Activated T-cell treated with anti-CD3 and anti-CD28 coated beads, Interleukin-2, amount 50 U/mL, for 24 hours (primary cell): ENCODE results near the gene FECH.

Experiments
- DNase-seq: peaks from one replicate; pipeline ENCODE4 v3.0.0-alpha.2; 2020
- H3K27ac Mint-ChIP-seq: 2 replicates; pipeline ENCODE4 v1.8.0; 2020; ENCODE audit warnings: mild to moderate bottlenecking, mixed read lengths
- H3K27me3 Mint-ChIP-seq: 2 replicates; pipeline ENCODE4 v1.8.0; 2020; ENCODE audit warnings: mixed read lengths
- H3K36me3 Mint-ChIP-seq: 2 replicates; pipeline ENCODE4 v1.8.0; 2020; ENCODE audit warnings: low read depth, mixed read lengths
- H3K4me1 Mint-ChIP-seq: 2 replicates; pipeline ENCODE4 v1.8.0; 2020; ENCODE audit warnings: low read depth, mixed read lengths
- H3K4me3 Mint-ChIP-seq: 2 replicates; pipeline ENCODE4 v1.8.0; 2020; ENCODE audit warnings: mild to moderate bottlenecking, moderate library complexity, mixed read lengths
- H3K9me3 Mint-ChIP-seq: 2 replicates; pipeline ENCODE4 v1.8.0; 2020; ENCODE audit warnings: mixed read lengths

FECH gene

GRCh38 chr18:57589161-57589560 lies 2.7 kb upstream of the FECH start:
- no peaks in the 10 kb centered on the region for H3K9me3 Mint-ChIP-seq
- no peak overlapping the region for H3K27ac Mint-ChIP-seq
- no peak overlapping the region for H3K4me3 Mint-ChIP-seq
- H3K36me3 Mint-ChIP-seq = peaks cover 9% of the 10 kb centered on the region
- no peak for DNase-seq
- no peaks in the 10 kb centered on the region for H3K27me3 Mint-ChIP-seq
- peaks cover 36% of the 10 kb centered on the region for H3K4me1 Mint-ChIP-seq

DNA sequence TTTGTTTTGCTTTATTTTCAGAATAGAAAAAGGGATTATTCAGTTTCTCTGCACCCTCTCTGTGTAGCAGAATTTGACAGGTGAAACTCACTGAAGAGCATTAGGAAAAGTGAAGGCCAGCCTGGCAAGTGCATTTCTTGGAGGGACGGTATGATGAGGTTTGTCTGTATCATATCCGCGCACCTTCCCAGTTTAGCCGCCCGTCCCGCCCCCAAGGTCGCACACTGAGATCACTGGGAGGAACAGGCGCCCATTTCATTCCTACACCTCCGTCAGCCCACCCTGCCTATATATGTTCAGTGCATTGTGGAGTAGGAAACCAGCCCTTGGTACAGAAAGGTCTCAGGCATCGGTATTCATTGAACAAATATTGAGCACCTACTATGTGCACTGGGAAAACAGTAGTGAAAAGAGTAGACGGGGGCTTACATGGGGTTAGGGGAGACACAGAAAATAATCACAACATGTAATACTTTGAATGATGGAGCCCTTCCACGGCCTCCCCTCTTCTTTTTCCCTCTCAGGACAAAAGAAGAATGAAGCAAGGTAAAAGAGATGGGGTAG lies 678 bp upstream of the FECH start:
- H3K27me3 Mint-ChIP-seq = no peaks in the 10 kb centered on the region
- H3K4me3 Mint-ChIP-seq = peak overlapping the region; percentile 85
- H3K4me1 Mint-ChIP-seq = peaks cover 27% of the 10 kb centered on the region
- DNase-seq = no peak
- peak overlapping the region; percentile 82 for H3K27ac Mint-ChIP-seq
- H3K36me3 Mint-ChIP-seq = peaks cover 9% of the 10 kb centered on the region
- H3K9me3 Mint-ChIP-seq = no peaks in the 10 kb centered on the region

DNA sequence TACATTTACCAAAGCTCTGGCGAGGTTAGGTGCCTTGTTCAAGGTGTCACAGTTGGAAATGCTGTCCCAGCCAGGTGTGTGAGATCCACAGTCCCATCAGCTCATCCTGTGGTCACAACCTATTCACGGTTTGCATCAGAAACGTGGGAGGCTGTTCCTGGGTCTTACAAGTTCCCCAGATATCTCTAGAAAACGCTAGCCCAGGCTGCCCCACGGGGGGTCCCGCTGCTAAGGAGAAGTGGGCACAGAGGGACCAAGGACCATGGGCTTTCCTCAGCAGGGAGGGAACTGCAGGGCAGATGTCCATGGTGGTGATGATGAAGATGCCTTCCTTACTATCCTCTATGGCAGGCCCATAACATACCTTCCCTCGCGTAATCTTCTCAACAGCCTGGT lies 649 bp downstream of the FECH start:
- H3K27ac Mint-ChIP-seq = peak overlapping the region; percentile 85
- peaks cover 18% of the 10 kb centered on the region for H3K36me3 Mint-ChIP-seq
- no peaks in the 10 kb centered on the region for H3K9me3 Mint-ChIP-seq
- no peaks in the 10 kb centered on the region for H3K27me3 Mint-ChIP-seq
- H3K4me1 Mint-ChIP-seq = peaks cover 33% of the 10 kb centered on the region
- no peak for DNase-seq
- H3K4me3 Mint-ChIP-seq = peak overlapping the region; percentile 85

GRCh38 chr18:57585421-57585820 lies 1.1 kb downstream of the FECH start:
- Mint-ChIP-seq H3K27ac (peak overlapping the region; percentile 85), H3K36me3 (peaks cover 21% of the 10 kb centered on the region), H3K27me3 (no peaks in the 10 kb centered on the region), H3K4me1 (peaks cover 36% of the 10 kb centered on the region), H3K4me3 (peak overlapping the region; percentile 85), H3K9me3 (no peaks in the 10 kb centered on the region)
- DNase-seq = no peak

DNA sequence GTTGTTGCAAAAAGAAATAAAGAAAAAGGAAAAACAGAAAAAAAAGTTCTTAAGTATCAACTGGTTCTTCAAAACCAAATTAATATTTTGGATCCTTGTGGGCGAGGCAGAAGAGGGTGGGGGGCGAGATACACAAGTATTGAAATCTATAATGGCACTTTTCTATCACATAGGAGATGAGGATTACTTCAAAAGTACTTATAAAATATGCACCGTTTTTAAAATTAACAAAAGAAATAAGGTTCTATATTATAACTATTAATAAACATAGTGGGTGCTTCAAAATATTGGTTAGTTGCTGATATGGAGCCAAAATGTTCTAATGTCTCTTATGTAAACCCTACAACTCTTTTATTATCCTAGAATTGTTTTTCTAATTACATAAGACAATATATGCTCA lies 2.1 kb downstream of the FECH start:
- no peak for DNase-seq
- H3K4me1 Mint-ChIP-seq = peaks cover 45% of the 10 kb centered on the region
- peaks cover 30% of the 10 kb centered on the region for H3K36me3 Mint-ChIP-seq
- H3K9me3 Mint-ChIP-seq = no peaks in the 10 kb centered on the region
- peak overlapping the region; percentile 35 for H3K4me3 Mint-ChIP-seq
- H3K27me3 Mint-ChIP-seq = no peaks in the 10 kb centered on the region
- H3K27ac Mint-ChIP-seq = no peak overlapping the region

GRCh38 chr18:57583297-57583835 lies 3.1 kb downstream of the FECH start:
- Mint-ChIP-seq H3K27me3 (no peaks in the 10 kb centered on the region), H3K9me3 (no peaks in the 10 kb centered on the region), H3K27ac (no peak overlapping the region), H3K4me3 (no peak overlapping the region), H3K36me3 (peaks cover 38% of the 10 kb centered on the region), H3K4me1 (peaks cover 47% of the 10 kb centered on the region)
- no peak for DNase-seq

- H3K9me3 Mint-ChIP-seq = no peaks in the 10 kb centered on the region
- no peak for DNase-seq
- peak overlapping the region; percentile 38 for H3K27ac Mint-ChIP-seq
- H3K4me3 Mint-ChIP-seq = no peak overlapping the region
- peaks cover 55% of the 10 kb centered on the region for H3K36me3 Mint-ChIP-seq
- no peaks in the 10 kb centered on the region for H3K27me3 Mint-ChIP-seq
- peaks cover 42% of the 10 kb centered on the region for H3K4me1 Mint-ChIP-seq
These were observed 5.1 kb downstream of the FECH start for GRCh38 chr18:57581301-57581934.

GRCh38 chr18:57579934-57580333 lies 6.6 kb downstream of the FECH start:
- peaks cover 70% of the 10 kb centered on the region for H3K36me3 Mint-ChIP-seq
- H3K4me3 Mint-ChIP-seq = no peak overlapping the region
- no peak overlapping the region for H3K27ac Mint-ChIP-seq
- peaks cover 30% of the 10 kb centered on the region for H3K4me1 Mint-ChIP-seq
- H3K27me3 Mint-ChIP-seq = no peaks in the 10 kb centered on the region
- no peaks in the 10 kb centered on the region for H3K9me3 Mint-ChIP-seq
- DNase-seq = no peak

DNA sequence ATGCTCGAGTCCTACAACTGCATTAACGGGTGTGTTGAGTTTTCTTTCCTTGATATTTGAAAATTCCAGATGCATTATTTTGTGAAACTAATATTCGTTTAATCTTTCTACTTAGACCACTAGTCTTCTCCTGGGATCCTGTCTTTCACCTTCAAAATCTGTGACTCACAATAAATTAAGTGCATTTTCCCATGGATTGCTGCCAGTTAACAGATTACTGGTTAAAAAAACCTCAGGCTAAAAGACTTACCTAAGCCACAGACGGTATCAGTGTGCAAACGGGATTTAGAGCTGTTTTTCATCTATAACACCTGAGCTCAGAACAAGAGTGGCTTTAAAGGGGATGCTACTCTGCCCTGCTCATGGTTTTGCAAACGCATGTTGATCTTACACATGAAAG lies 10.2 kb downstream of the FECH start:
- Mint-ChIP-seq H3K4me1 (peaks cover 19% of the 10 kb centered on the region), H3K36me3 (peaks cover 87% of the 10 kb centered on the region), H3K27ac (no peak overlapping the region), H3K4me3 (no peak overlapping the region), H3K9me3 (no peaks in the 10 kb centered on the region), H3K27me3 (no peaks in the 10 kb centered on the region)
- DNase-seq = no peak

- no peaks in the 10 kb centered on the region for H3K9me3 Mint-ChIP-seq
These were observed 11.0 kb downstream of the FECH start for GRCh38 chr18:57575542-57575941.

DNA sequence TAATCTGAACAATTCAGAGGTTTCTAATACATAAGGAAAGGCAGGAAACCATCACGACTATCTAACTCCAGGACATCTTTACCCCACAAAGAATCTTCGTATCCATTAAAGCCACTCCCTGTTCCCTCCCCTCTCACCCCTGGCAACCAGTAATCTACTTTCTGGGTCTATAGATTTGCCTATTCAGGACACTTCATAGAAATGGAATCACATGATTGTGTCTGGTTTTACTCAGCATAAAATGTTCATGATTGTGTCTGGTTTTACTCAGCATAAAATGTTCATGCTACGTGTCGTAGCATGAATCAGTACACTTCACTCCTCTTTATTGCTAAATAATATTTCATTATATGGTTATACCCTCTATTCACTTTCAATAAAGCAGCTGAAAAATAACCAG lies 11.6 kb downstream of the FECH start:
- Mint-ChIP-seq H3K27ac (no peak overlapping the region), H3K36me3 (peaks cover 91% of the 10 kb centered on the region), H3K4me3 (no peak overlapping the region)

More at GRCh38 chr18:57575542-57575941, 11.0 kb downstream of the FECH start:
- peaks cover 88% of the 10 kb centered on the region for H3K36me3 Mint-ChIP-seq
- no peak overlapping the region for H3K27ac Mint-ChIP-seq
- DNase-seq = no peak
- H3K4me3 Mint-ChIP-seq = no peak overlapping the region
- H3K4me1 Mint-ChIP-seq = peaks cover 11% of the 10 kb centered on the region
- H3K27me3 Mint-ChIP-seq = no peaks in the 10 kb centered on the region

GRCh38 chr18:57570162-57570561 lies 16.3 kb downstream of the FECH start:
- H3K27me3 Mint-ChIP-seq = no peaks in the 10 kb centered on the region
- no peak overlapping the region for H3K4me3 Mint-ChIP-seq
- no peak for DNase-seq
- H3K9me3 Mint-ChIP-seq = no peaks in the 10 kb centered on the region
- no peak overlapping the region for H3K27ac Mint-ChIP-seq
- no peaks in the 10 kb centered on the region for H3K4me1 Mint-ChIP-seq
- H3K36me3 Mint-ChIP-seq = peaks cover 91% of the 10 kb centered on the region

More for the DNA sequence above, 11.6 kb downstream of the FECH start:
- no peak for DNase-seq
- Mint-ChIP-seq H3K9me3 (no peaks in the 10 kb centered on the region), H3K4me1 (peaks cover 6% of the 10 kb centered on the region), H3K27me3 (no peaks in the 10 kb centered on the region)

DNA sequence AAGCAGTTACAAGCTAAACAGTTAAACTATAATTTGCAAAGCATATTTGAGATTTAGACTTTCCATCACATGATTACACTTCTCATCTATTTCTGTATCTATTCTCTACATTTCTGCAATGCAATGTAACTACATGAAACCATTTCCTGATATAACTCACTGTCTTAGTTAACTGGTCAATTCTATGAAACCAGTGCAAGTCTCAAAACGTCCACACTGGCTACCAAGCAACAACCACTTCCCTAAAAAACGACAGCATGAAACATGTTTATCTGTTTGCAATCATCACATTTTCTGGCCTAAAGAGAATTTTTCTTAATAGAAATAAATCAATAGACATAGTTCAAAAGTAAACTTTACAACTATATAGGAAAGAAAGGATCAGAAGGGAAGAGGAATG lies 17.4 kb downstream of the FECH start:
- H3K4me3 Mint-ChIP-seq = no peak overlapping the region
- no peak for DNase-seq
- peaks cover 91% of the 10 kb centered on the region for H3K36me3 Mint-ChIP-seq
- no peaks in the 10 kb centered on the region for H3K27me3 Mint-ChIP-seq
- no peak overlapping the region for H3K27ac Mint-ChIP-seq
- no peaks in the 10 kb centered on the region for H3K9me3 Mint-ChIP-seq
- H3K4me1 Mint-ChIP-seq = no peaks in the 10 kb centered on the region

DNA sequence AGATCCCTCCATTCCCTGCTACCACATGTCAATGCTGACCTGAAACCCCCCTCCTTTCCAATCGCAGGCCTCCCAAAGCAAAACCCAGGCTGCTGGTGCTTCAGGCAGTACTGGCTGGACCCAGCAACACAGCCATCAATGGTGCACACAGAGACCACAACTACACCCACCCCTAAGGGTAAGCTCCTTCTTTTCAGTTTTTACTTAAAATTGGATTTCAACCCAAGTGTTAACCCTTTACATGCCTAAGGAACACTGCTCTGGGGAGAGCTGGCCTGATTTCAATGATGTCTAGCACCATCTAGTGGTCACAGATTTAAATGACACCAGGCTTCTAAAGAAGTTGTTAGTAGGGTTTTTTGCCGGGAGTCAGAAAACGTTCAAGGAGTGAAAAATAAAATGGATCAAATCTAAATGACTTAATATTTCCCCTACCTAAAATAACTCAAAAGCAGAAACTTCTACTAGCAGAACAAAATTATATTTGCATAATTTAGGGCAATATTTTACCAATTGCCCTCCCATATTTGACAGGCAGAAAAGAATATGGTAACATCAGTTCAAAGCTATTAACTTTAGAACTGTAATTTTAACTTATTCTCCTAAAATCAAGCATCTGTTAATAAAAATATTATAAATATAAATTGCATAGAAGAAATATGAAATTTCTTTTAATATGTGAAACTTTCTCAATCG lies 24.6 kb downstream of the FECH start:
- no peak overlapping the region for H3K4me3 Mint-ChIP-seq
- H3K27me3 Mint-ChIP-seq = no peaks in the 10 kb centered on the region
- peaks cover 76% of the 10 kb centered on the region for H3K36me3 Mint-ChIP-seq
- H3K9me3 Mint-ChIP-seq = no peaks in the 10 kb centered on the region
- no peak overlapping the region for H3K27ac Mint-ChIP-seq
- DNase-seq = no peak
- peaks cover 4% of the 10 kb centered on the region for H3K4me1 Mint-ChIP-seq

DNA sequence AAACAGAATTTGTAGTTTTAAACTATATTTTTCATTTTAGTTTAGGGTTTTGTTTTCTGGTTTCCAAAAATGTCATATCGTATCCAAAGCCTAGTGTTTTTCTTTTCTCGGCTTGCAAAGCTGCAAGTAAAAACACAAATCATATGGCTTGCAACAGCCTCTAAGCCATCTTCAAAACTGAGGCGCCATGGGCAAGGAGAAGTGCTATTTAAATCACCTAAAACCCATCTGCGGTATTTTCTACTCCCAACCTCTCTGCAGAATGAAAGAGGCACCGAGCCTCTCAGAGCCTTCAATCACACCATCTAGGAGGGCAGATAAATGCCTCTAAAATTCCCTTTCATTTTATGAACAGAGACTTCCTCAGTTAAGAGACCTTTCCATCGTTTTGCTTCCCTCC lies 25.2 kb downstream of the FECH start:
- Mint-ChIP-seq H3K27me3 (no peaks in the 10 kb centered on the region), H3K27ac (no peak overlapping the region), H3K4me1 (peaks cover 4% of the 10 kb centered on the region), H3K36me3 (peaks cover 79% of the 10 kb centered on the region), H3K4me3 (no peak overlapping the region), H3K9me3 (no peaks in the 10 kb centered on the region)
- no peak for DNase-seq
